ENCODE results near the gene TLR2.

- TF ChIP-seq POLR2A (IDR thresholded peaks at IDR 0.05) (no peak), POLR2AphosphoS5 (IDR thresholded peaks at IDR 0.05; ENCODE audit: insufficient read depth in 1 of 2, low read depth in 1 of 2) (no peak)
- TF ChIP-seq, protein P1, sequence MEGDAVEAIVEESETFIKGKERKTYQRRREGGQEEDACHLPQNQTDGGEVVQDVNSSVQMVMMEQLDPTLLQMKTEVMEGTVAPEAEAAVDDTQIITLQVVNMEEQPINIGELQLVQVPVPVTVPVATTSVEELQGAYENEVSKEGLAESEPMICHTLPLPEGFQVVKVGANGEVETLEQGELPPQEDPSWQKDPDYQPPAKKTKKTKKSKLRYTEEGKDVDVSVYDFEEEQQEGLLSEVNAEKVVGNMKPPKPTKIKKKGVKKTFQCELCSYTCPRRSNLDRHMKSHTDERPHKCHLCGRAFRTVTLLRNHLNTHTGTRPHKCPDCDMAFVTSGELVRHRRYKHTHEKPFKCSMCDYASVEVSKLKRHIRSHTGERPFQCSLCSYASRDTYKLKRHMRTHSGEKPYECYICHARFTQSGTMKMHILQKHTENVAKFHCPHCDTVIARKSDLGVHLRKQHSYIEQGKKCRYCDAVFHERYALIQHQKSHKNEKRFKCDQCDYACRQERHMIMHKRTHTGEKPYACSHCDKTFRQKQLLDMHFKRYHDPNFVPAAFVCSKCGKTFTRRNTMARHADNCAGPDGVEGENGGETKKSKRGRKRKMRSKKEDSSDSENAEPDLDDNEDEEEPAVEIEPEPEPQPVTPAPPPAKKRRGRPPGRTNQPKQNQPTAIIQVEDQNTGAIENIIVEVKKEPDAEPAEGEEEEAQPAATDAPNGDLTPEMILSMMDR (IDR thresholded peaks at IDR 0.05), result no peak
These were observed 29.0 kb upstream of the TLR2 start for GRCh38 chr4:153655002-153655541.

Measured in vagina (tissue), 2 donors.